Bronchus fibroblast of lung (primary cell): ENCODE measurements around the gene C2. TPM values are rescaled to one million over a fixed set of nuclear protein-coding genes. Genes with fewer than 3 reads are reported as not detected.

Experiments used
- total RNA-seq: library from RNA; depleted of rRNA; stranded (reverse); fragments of >200 nt; gene quantifications from 2 replicates; pipeline ENCODE4 v1.2.3, GENCODE V29; 2015

Gene C2
- total RNA-seq: 0.17 and 0.30 TPM in 2 replicates

GRCh38 chr6:31927242-31927862 is at the start of gene C2:
C2 (plus strand) TSS chr6:31927717; CDS start chr6:31927753, 36 bp downstream.

GRCh38 chr6:31878726-31879125 is 48.8 kb upstream of the C2 start, which contains the start of gene SLC44A4:
SLC44A4 (minus strand) TSS chr6:31878997; CDS start chr6:31878980, 17 bp downstream.

GRCh38 chr6:31897612-31898382 is 29.7 kb upstream of the C2 start, which contains the start of gene EHMT2:
EHMT2 (minus strand) TSS chr6:31897698; CDS start chr6:31897677, 21 bp downstream.

GRCh38 chr6:31901953-31902643 is 25.4 kb upstream of the C2 start, which contains the start of gene ZBTB12:
ZBTB12 (minus strand) TSS chr6:31902086; CDS start chr6:31901305, 781 bp downstream.

GRCh38 chr6:31945507-31946369 is 18.2 kb downstream of the C2 start, which contains the start of gene CFB:
CFB (plus strand) TSS chr6:31946095; CDS start chr6:31946222, 127 bp downstream.

GRCh38 chr6:31958741-31959739 is 31.5 kb downstream of the C2 start, which contains the start of the genes NELFE and SKIC2:
NELFE (minus strand) TSS chr6:31958971; CDS start chr6:31958446, 525 bp downstream.
SKIC2 (plus strand) TSS chr6:31959175; CDS start chr6:31959193, 18 bp downstream.

GRCh38 chr6:31971993-31972708 is 44.6 kb downstream of the C2 start, which contains the start of gene DXO:
DXO (minus strand) TSS chr6:31972138; CDS start chr6:31971675, 463 bp downstream.

GRCh38 chr6:31981744-31982143 is 54.2 kb downstream of the C2 start, which contains the start of gene C4A:
C4A (plus strand) TSS chr6:31982057; CDS start chr6:31982108, 51 bp downstream.

Other genes with a start within 250 kb of the C2 start
- gene LY6G5C, start 246.7 kb upstream of the C2 start, total RNA-seq: 1.0 and 2.2 TPM in 2 replicates
- gene ABHD16A, start 224.4 kb upstream of the C2 start, total RNA-seq: 23.5 and 25.1 TPM in 2 replicates
- gene LY6G6F, start 220.9 kb upstream of the C2 start, total RNA-seq: not detected in 2 replicates
- gene LY6G6D, start 212.4 kb upstream of the C2 start, total RNA-seq: not detected in 2 replicates
- not detected in 2 replicates for gene LY6G6C, start 206.0 kb upstream of the C2 start, total RNA-seq
- not detected in 2 replicates for gene MPIG6B, start 204.3 kb upstream of the C2 start, total RNA-seq
- gene DDAH2, start 198.4 kb upstream of the C2 start, total RNA-seq: 56.0 and 63.8 TPM in 2 replicates
- 974 and 1,027 TPM in 2 replicates for gene CLIC1, start 191.2 kb upstream of the C2 start, total RNA-seq
- 10.9 and 15.5 TPM in 2 replicates for gene MSH5, start 187.7 kb upstream of the C2 start, total RNA-seq
- 3.2 and 5.8 TPM in 2 replicates for gene SAPCD1, start 165.1 kb upstream of the C2 start, total RNA-seq
- 0.45 and 0.67 TPM in 2 replicates for gene VWA7, start 150.4 kb upstream of the C2 start, total RNA-seq
- 90.6 and 111 TPM in 2 replicates for gene VARS1, start 132.0 kb upstream of the C2 start, total RNA-seq
- gene LSM2, start 120.8 kb upstream of the C2 start, total RNA-seq: 133 and 134 TPM in 2 replicates
- gene HSPA1L, start 112.4 kb upstream of the C2 start, total RNA-seq: 0.30 and 0.50 TPM in 2 replicates
- 56.3 and 60.4 TPM in 2 replicates for gene HSPA1A, start 112.2 kb upstream of the C2 start, total RNA-seq
- 112 and 118 TPM in 2 replicates for gene HSPA1B, start 100.0 kb upstream of the C2 start, total RNA-seq
- 53.8 and 61.4 TPM in 2 replicates for gene NEU1, start 64.9 kb upstream of the C2 start, total RNA-seq
- 0.45 TPM in 1 of 2 replicates, not detected in the other for gene SLC44A4, start 48.7 kb upstream of the C2 start, total RNA-seq
- gene EHMT2, start 30.0 kb upstream of the C2 start, total RNA-seq: 38.7 and 39.8 TPM in 2 replicates
- gene ZBTB12, start 25.6 kb upstream of the C2 start, total RNA-seq: 3.0 and 3.3 TPM in 2 replicates
- gene CFB, start 18.4 kb downstream of the C2 start, total RNA-seq: 2.0 and 2.7 TPM in 2 replicates
- gene NELFE, start 31.3 kb downstream of the C2 start, total RNA-seq: 142 and 144 TPM in 2 replicates
- gene SKIC2, start 31.5 kb downstream of the C2 start, total RNA-seq: 44.4 and 46.7 TPM in 2 replicates
- 17.5 and 21.9 TPM in 2 replicates for gene DXO, start 44.4 kb downstream of the C2 start, total RNA-seq
- gene C4A, start 54.3 kb downstream of the C2 start, total RNA-seq: 2.7 and 2.8 TPM in 2 replicates
- gene C4B, start 87.1 kb downstream of the C2 start, total RNA-seq: 1.5 and 2.2 TPM in 2 replicates
- 0.17 TPM in 1 of 2 replicates, not detected in the other for gene CYP21A2, start 110.7 kb downstream of the C2 start, total RNA-seq
- under 0.01 and 0.17 TPM in 2 replicates for gene TNXB, start 181.6 kb downstream of the C2 start, total RNA-seq
- gene ATF6B, start 200.5 kb downstream of the C2 start, total RNA-seq: 25.9 and 31.4 TPM in 2 replicates
- gene FKBPL, start 202.6 kb downstream of the C2 start, total RNA-seq: 6.4 and 6.7 TPM in 2 replicates
- 0.15 and 0.17 TPM in 2 replicates for gene PRRT1, start 224.2 kb downstream of the C2 start, total RNA-seq
- 12.2 and 13.6 TPM in 2 replicates for gene PPT2, start 226.4 kb downstream of the C2 start, total RNA-seq
- gene EGFL8, start 236.9 kb downstream of the C2 start, total RNA-seq: 0.89 and 1.2 TPM in 2 replicates
- gene AGPAT1, start 248.4 kb downstream of the C2 start, total RNA-seq: 68.5 and 73.0 TPM in 2 replicates